ENCODE data around the gene APP. TPM values are rescaled to one million over a fixed set of nuclear protein-coding genes. Genes with fewer than 3 reads are reported as not detected.

Gene APP
- total and polyA plus RNA-seq, 2 of the 13 experiments (the other 11 are each of a cell fraction or from before 2014, with no cell fraction given) = 70.6 to 262 TPM

DNA sequence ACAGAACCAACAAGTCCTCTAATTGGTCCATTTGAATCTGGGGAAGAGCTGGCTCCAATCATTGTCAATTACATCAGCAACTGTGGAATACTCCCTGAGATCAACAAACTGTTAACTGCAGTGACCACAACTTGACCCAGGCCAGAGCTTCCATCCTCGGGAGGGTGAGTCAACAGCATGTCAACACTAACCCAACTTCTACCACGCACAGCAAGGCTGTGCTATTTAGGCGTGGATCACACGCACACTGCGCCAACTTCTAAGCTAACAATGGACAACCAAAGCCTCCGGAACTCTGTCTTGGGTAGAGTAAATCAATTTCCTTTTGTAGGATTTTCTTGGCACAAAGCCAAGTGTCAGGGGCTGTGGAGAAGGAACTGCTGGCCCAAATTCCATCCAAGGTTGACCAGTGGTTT, 30.4 kb downstream of the APP start (continued):
- TF ChIP-seq ZBTB40 (IDR thresholded peaks at IDR 0.05) (no peak), ZBTB40 (CRISPR knock-in tag; IDR thresholded peaks at IDR 0.05) (no peak), ZNF253 (CRISPR knock-in tag; IDR thresholded peaks at IDR 0.05; ENCODE audit: borderline replicate concordance) (no peak), STAT6 (CRISPR knock-in tag; IDR thresholded peaks at IDR 0.05; ENCODE audit: borderline replicate concordance) (no peak), IKZF1 (IDR thresholded peaks at IDR 0.05) (no peak), ZNF143 (CRISPR knock-in tag; IDR thresholded peaks at IDR 0.05) (no peak), SMAD3 (CRISPR knock-in tag; IDR thresholded peaks at IDR 0.05) (no peak)
- TF ChIP-seq, protein P1, sequence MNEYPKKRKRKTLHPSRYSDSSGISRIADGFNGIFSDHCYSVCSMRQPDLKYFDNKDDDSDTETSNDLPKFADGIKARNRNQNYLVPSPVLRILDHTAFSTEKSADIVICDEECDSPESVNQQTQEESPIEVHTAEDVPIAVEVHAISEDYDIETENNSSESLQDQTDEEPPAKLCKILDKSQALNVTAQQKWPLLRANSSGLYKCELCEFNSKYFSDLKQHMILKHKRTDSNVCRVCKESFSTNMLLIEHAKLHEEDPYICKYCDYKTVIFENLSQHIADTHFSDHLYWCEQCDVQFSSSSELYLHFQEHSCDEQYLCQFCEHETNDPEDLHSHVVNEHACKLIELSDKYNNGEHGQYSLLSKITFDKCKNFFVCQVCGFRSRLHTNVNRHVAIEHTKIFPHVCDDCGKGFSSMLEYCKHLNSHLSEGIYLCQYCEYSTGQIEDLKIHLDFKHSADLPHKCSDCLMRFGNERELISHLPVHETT (CRISPR knock-in tag; conservative IDR thresholded peaks at IDR 0.05) = no peak
- TF ChIP-seq, protein P2, sequence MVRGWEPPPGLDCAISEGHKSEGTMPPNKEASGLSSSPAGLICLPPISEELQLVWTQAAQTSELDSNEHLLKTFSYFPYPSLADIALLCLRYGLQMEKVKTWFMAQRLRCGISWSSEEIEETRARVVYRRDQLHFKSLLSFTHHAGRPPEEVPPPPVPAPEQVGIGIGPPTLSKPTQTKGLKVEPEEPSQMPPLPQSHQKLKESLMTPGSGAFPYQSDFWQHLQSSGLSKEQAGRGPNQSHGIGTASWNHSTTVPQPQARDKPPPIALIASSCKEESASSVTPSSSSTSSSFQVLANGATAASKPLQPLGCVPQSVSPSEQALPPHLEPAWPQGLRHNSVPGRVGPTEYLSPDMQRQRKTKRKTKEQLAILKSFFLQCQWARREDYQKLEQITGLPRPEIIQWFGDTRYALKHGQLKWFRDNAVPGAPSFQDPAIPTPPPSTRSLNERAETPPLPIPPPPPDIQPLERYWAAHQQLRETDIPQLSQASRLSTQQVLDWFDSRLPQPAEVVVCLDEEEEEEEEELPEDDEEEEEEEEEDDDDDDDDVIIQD (CRISPR knock-in tag; IDR thresholded peaks at IDR 0.05; ENCODE audit: low read depth) = peak; percentile 67; the same call in 1 of the 2 replicates

Data from HepG2 (cell line).